Putamen (tissue), 1 donor: ENCODE results near the gene CBR1.
A peak's percentile ranks its signal among the peaks of the same experiment; 100 is the strongest.
"Not testable (repeated sequence)": the region's sequence is repeated elsewhere in the genome, so short reads cannot be mapped to it uniquely, and the experiment has no call there.

Experiments used
- DNase-seq: peaks from one replicate; pipeline ENCODE4 v3.0.0-alpha.2; 2016; ENCODE audit warnings: low spot score

The CBR1 gene

DNA sequence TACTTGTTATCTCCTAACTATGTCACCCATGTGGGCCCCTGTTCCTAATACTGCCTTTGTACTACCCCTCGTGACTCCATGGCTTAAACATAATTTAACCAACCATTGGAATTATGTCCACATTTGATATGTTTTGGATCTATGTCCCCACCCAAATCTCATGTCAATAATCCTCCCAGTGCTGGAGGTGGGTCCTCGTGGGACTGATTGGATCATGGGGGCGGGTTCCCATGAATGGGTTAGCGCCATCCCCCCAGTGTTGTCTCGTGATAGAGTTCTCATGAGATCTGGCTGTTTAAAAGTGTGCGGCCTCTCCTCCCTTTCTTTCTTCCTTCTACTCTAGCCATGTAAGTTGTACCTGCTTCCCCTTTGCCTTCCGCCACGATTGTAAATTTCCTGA is 9.8 kb downstream of the CBR1 start:
- DNase-seq: no peak

DNA sequence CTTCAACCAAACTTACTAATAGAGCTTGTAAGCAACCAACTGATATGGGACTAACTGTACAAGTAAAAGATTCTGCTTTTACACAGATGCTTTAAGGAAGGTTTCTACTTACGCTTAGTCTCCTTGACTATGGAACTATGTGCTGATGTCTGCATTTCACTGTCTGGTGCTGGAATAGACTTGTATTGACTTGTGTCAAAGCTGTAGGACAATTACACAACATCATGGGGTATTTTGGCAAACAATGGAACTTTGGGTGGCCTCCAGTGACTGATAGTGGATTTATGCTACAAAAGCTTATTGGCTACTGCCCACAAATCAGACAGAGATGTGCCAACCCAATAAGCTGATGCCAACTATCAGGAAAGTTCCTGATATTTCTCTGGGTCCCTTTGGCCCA is 10.6 kb downstream of the CBR1 start:
- peak; percentile 80 for DNase-seq

DNA sequence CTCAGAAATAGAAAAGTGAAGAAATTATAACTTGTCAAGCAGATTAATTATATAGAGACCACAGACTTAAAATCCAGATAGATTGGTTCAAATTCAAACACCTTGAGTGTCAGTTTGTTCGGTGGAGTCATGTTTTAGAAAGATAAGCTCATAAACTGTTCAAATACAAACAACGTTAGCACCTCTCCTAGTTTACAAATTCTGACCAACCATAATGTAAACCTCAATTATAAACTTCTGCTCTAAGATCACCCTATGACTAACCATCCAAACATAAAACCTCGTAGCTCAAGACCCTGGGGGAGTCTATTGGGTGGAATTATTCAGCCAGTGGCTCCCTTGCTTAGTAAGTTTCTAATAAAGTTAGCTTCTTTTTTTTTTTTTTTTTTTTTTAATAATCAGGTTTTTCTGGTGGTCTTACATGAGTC is 12.4 kb downstream of the CBR1 start:
- no peak for DNase-seq

DNA sequence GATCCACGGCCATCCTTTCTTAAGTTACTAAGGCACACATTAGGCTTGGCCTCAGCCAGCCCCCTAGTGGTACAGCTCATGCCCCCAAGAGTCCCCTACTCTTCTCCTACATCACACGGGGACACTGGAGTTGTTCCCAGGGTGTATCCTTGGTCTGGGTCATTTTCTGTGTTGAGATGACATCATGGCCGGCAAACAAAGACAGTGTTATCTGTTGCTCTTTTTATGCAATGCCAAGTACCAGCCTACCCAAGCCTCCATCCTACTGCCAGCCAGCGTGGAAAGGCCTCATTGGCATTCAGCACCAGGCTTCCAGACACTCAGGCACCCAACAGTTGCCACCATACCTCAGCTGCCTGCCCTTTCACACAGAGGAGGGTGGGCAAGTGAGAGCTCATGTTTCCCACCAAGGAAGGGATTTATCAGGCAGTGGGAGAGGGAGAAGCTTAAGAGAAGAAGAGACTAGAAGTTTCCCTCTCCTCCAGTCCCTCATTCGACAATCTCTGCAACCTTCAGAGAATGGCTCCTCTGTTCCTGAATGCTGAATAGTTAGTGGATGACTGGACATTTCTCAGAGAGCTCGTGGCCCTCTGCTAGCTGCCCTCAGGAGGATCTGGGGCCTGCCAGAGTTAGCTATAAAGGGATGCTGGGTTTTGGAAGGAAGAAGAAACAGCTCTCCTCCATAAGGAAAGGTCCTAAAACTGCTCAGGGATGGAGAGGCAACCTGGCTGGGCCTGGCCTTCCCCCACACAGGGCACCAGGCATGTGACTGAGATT is 17.7 kb downstream of the CBR1 start:
- peak; percentile 98 for DNase-seq

DNA sequence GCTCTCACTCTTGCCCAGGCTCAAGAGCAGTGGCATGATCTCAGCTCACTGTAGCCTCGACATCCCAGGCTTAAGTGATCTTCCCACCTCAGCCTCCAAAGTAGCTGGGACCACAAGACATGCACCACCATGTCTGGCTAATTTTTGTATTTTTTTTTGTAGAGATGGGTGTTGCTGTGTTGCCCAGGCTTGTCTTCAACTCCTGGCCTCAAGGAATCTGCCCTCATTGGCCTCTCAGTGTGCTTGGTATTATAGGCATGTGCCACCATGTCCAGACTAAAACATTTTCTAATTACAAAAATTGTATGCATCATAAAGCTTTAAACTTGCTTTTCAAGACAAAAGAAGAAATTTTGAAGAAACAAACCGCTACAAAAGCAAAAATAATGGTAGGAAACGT is 20.1 kb downstream of the CBR1 start:
- no peak for DNase-seq

DNA sequence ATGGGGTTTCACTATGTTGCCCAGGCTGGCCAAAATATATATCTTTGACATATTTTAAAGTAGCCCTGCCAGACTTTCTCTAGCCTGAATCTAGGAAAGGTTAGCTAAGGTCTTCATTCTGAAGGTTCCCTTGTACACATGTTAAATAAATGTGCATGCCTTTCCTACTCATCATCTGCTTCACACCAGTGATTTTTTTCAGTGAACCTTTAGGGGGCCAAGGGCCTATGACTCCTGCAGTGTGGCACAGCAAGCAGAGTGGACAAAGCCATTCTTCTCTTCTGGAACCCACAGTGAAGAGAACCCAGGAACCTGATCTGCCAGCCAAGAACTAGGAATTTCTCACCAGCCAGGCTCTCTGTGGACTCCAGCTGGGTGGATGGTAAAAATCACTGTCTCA is 22.9 kb downstream of the CBR1 start:
- DNase-seq: no peak

DNA sequence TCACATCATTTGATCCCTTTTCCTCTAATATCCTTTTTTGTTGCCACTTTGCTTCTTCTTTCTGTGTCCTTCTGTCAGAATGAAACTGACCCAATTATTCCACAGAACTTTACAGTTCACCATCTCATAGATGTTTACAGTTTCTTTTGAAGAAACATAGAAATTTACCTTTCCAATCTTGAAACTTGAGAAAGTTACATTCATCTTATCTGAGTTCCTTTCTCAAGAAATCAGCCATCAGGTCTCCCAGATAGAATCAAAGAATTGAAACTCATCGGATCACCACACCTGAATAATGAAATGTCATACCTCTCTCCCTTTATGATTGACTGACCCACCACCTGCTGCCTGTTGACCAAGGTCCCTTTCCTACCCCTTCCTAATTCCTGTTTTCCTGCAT is 23.7 kb downstream of the CBR1 start:
- DNase-seq: no peak

DNA sequence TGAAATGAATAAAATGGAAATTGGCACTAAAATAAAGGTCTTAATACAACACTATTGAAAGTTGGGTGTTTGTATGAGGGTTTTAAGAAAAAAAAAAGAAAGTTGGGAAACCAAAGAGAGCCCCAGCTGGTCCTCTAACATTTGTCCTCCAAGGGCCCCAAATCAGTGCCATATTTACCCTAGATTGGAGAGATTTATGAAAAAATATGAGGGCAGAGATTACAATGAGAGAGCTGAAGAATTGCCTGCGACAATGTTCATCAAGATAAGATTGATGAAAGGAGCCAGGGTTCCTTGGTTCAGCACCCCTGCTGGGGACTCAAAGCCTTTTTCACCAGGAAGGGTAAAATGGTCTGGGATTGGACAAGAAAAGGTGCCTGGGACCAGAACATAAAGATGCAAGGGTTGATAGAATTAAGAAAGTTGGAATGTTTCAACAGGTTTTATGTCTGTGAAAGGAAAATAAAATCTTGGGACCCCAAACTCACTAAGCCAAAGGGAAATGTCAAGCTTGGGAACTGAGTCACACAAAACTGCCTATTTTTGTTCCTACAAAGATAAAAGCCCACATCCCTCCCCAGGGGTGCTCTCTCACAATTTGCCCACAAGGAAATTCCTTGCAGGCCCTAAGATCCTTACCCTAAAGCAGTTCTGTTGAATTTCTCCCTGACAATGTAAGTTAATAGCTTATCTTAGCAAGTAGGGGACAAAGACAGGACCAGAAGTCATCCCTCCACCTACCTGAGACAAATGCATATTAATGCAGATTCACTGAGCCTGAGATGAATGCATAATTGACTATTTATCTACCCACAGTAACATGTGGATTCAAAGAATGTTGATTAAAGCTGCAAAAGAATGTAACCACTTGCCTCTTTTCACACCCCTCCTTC is 26.8 kb downstream of the CBR1 start:
- DNase-seq: no peak

DNA sequence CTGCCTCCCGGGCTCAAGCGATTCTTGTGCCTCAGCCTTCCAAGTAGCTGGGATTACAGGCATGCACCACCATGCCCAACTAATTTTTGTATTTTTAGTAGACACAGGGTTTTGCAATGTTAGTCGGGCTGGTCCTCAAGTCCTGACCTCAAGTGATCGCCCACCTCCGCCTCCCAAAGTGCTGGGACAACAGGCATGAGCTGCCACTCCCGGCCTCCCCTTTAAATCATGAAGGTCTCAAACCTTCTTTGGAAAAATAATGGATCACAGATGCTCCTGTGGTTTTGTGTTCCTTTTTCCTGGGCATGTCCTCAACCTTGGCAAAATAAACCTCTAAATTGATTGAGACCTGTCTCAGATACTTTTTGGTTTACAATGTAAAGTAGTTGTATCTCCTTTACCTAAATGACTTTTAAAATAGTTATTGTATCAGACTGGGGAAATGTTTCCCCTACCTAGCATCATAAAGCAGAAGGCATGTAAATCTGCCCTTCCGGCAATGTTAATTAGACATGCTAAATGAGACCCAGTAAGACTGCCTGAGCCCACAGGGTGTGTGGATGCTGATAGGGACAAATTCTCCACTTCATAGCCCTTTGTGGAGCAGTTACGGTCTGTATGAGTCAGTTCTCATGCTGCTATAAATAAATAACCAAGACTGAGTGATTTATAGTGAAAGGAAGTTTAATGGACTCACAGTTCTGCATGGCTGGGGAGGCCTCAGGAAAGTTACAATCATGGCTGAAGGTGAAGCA is 27.8 kb downstream of the CBR1 start:
- no peak for DNase-seq

DNA sequence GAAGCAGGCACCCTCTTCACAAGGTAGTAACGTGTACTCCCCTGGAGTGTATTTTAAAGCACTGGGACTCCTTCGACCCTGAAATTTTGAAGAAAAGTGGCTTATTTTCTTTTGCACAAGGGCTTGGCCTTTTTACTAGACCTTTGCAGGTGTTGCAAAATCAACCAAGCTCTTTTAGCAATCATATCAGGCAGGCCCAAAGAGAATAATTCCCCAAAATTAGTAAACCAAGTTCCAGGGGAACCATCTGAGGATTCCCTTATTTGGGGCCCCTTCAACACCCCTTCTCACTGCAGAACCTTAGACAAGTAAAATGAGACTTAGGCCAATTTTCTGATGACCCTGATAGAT is 28.3 kb downstream of the CBR1 start:
- DNase-seq: no peak

DNA sequence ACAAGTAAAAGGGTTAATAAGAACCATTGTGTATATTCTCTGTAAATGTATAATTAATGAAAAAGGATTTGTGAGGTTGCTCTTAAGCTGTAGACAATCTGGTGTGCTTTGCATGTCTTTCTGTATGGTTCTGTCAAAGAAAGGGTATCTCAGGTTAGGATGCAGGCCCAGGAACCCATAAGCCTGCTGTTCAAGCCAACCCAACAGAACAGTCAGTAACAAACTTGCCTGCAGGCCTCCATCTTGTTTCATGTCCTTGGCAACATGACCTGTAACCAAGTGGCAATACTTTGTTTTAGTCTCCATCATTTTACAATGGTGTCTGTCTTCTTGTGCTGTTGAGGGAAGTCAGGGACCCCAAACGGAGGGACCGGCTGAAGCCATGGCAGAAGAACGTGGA is 29.2 kb downstream of the CBR1 start:
- DNase-seq: no peak

DNA sequence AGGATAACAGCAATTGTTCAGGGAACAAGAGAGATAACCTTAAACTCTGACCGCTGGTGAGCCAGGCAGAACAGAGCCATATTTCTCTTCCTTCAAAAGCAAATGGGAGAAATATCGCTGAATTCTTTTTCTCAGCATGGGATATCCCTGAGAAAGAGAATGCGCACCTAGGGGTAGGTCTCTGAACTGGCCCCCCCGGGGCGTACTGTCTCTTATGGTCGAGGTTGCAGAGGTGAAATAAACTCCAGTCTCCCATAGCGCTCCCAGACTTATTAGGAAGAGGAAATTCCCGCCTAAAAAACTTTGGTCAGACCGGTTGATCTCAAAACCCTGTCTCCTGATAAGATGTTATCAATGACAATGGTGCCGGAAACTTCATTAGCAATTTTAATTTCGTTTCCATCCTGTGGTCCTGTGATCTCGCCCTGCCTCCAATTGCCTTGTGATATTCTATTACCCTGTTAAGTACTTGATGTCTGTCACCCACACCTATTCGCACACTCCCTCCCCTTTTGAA is 29.9 kb downstream of the CBR1 start:
- DNase-seq: not testable (repeated sequence)

DNA sequence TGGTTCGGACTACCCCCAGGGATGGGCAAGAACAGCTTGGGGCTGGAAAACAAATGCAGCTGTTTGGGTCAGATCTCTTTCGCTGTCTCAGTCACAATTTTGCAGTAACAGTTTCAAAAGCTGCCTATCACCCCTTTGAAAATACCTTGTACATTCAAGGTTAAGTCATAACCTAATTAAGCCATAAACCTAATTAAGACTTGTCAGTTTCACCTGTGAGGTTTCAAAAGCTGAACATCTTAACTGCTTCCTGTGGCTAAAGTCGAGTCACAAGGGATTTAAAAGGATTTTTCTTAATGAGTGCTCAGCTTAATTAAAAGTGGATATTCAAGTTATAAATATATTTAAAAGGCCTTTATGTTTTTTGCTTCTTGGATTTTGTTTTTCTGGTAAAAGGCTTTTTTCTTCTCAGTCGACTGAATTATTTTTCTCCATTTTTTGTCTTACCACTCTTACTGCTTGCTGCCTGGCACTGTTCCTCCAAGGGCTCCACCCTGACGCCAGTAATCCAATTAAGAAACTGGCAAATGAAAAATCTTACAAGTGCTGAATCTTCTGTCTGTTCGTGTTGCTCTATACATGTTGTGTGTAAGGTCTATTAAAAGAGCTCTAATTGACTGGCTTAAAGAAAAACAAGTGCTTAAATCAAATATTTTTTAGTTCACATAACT is 31.3 kb downstream of the CBR1 start:
- DNase-seq: no peak

DNA sequence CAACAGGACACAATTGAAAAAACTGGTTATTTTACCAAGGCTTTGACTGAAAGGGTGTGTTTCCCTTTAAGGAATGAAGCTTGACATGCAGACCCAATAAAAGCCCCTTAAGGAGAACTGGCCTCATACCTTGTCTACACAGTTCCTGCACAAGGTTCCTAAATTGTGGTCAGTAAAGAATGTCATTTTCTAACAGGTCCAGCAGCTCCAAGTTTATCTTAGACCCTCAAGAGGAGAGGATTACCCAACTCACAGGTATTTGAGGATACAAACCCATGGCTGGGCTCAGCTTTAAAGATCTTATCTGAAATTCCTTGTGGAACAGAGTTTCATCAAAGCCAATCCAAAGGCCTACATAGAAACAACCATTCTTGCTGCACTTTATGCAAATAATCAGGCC is 33.6 kb downstream of the CBR1 start:
- DNase-seq: no peak

DNA sequence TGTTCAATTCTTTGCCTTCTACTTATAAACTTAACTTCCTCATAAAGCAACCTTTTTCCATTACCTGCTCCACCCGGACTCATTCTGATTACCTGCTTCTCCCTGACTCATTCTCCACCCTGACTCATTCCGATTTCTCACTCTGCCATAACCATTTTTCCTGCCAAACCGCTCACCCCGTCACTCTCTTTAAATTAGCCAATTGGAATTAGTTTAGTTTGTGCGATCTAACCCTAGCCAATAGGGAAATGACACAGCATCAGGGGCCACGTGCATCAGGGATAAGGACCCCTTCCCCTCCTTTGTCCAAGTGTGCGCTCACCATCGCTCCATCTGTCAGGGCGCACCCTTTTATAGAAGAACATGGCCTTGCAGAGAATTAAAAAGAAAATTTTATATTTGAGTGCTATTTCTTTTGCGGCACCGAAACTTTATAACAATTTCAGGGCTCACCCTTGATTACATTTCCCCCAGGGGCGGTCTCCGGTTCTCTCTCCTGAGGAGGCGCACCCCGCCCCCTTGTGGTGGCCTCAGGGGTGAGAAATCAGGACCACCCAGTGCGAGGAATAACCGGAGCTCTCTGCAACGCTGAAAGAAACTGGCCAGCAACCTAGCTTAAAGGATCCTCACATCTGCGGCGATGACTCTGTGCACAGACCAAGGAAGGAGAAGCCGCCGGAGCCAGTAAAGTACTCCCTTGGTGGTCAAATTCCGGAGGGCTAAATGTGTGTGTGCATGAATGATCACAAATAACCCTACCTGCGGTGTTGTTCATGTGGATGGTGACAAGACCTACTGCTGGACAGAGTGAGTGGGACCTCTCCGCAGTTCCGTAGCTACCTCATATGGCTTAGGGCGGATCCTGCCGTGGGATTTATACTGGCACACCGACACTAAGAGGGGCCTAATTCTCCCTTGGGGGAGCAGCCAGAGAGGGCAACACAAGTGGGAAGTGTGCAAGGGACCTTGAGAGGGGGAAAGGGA is 34.8 kb downstream of the CBR1 start:
- DNase-seq: peak; percentile 81

DNA sequence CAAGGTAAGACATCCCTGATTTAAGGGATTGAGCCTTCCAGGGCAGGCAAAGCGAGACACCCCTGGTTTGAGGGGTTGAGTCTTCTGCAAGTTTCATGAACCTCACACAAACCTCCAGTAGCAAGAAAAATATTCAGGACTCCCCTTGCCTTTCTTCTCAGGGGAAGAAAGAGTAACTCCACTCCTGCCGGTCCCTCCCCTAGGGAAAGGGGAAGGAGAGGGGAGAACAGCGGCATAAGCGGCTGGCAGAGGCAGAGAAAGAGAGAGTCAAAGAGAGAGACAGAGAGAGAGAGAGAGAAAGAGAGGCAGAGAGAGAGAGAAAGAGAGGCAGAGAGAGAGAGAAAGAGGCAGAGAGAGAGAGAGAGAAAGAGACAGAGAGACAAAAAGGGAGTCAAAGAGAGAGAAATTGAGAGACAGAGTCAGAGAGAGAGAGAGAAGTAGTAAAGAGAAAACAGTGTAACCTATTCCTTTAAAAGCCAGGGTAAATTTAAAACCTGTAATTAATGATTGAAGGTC is 35.6 kb downstream of the CBR1 start:
- no peak for DNase-seq

DNA sequence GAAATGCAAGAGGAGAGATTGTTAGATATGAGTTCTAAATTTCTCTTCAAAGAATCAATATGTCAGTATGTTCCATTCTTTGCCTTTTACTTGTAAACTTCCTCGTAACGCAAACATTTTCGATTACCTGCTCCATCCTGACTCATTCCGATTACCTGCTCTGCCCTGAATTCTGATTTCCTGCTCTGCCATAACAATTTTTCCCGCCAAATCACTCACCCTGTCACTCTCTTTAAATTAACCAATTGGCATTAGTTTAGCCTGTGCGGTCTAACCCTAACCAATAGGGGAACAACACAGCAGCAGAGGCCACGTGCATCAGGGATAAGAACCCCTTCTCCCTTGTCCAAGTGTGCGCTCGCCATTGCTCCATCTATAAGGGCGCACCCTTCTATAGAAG is 40.0 kb downstream of the CBR1 start:
- no peak for DNase-seq

DNA sequence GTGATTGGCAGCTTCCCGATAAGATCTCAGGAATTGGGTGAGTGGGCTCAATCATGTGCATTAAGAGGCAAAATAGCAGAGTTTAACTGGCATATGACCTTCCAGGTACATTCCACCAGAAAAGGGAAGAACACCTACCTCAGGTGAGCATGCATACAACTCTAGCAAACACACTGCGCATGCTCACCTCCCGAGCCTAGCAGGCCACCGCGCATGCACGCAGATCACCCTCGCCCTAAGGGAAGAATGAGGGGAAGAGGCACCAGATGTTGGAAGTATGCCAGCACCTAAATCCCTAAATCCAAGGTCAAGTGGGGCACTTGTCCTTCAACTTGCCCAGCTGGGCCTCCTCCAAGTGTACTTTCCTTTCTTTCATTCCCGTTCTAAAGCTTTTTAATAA is 41.4 kb downstream of the CBR1 start:
- DNase-seq: no peak

DNA sequence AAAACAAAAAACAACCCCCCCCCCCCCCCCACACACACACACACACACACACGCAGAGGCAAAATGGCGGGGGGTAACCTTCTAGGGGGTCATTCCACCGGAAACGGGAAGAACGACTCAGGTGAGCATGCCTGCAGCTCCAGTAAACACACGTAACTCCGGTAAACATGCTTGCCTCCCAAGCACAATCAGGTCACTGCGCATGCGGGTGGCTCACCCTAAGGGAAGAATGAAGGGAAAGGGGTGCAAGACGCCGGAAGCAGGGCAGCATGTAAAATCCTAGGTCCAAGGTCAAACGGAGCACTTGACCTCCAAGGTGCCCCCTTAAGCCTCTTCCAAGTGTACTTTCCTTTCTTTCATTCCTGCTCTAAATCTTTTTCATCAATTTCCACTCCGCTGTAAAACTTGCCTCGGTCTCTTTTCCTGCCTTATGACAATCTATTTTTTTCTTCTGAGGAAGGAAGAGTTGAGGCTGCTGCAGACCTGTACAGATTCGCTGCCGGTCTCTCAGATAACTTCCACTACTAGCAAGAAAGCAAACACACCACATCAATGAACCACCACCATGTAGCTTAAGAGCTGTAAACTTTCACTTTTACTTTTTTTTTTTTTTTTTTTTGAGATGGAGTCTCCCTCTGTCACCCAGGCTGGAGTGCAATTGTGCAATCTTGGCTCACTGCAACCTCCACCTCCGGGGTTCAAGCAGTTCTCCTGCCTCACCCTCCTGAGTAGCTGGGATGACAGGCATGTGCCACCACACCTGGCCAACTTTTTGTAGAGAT is 44.0 kb downstream of the CBR1 start:
- DNase-seq: no peak
